A549 treated with dexamethasone at 1 μM for 4 hours (cell line): Measurements from ENCODE around the gene UPB1. TPM values are rescaled to one million over a fixed set of nuclear protein-coding genes. Genes with fewer than 3 reads are reported as not detected.

ENCODE experiments used
- total RNA-seq: library from RNA; stranded (reverse); fragments of 200-300 nt; extraction: Qiagen RNA extraction; gene quantifications from 5 replicates; pipeline ENCODE4 v1.2.3, GENCODE V29; 2022

Gene UPB1
- total RNA-seq, result 0.02 TPM in 1 of 5 replicates, not detected in the others

GRCh38 chr22:24494528-24495364, at the start of gene UPB1:
Gene UPB1, plus strand, starts transcription at chr22:24495332. Its CDS starts 72 bp downstream, at chr22:24495404.

GRCh38 chr22:24554313-24555164, 59.4 kb downstream of the UPB1 start, which contains the start of gene GUCD1:
Gene GUCD1, minus strand, starts transcription at chr22:24555138. Its CDS starts 147 bp downstream, at chr22:24554991.

GRCh38 chr22:24555165-24556039, 60.3 kb downstream of the UPB1 start, which contains the start of gene SNRPD3:
Gene SNRPD3, plus strand, starts transcription at chr22:24555999. Its CDS starts 1,676 bp downstream, at chr22:24557675.

Other genes starting within 250 kb of the UPB1 start
- gene SPECC1L, start 224.5 kb upstream of the UPB1 start, total RNA-seq, result 14.0 to 19.1 TPM (median 17.6 TPM) in 5 replicates
- gene ADORA2A, start 67.7 kb upstream of the UPB1 start, total RNA-seq, result 0.71 to 1.2 TPM (median 0.80 TPM) in 5 replicates
- gene GUCD1, start 59.8 kb downstream of the UPB1 start, total RNA-seq, result 47.3 to 58.7 TPM (median 51.2 TPM) in 5 replicates
- gene SNRPD3, start 60.7 kb downstream of the UPB1 start, total RNA-seq, result 155 to 270 TPM (median 162 TPM) in 5 replicates
- 5.2 to 8.2 TPM (median 7.0 TPM) in 5 replicates for gene LRRC75B, start 97.7 kb downstream of the UPB1 start, total RNA-seq
- 85.7 to 110 TPM (median 107 TPM) in 5 replicates for gene GGT1, start 107.9 kb downstream of the UPB1 start, total RNA-seq